Measurements from ENCODE around the gene KRT27.

The KRT27 gene

GRCh38 chr17:40809721-40810421 lies 27.5 kb upstream of the KRT27 start:
- DNase-seq (ENCODE audit: low spot score) = no peak

GRCh38 chr17:40806131-40806530 lies 23.8 kb upstream of the KRT27 start:
- no peak for DNase-seq (ENCODE audit: low spot score)

GRCh38 chr17:40803617-40804082 lies 21.3 kb upstream of the KRT27 start:
- peak; percentile 75 for DNase-seq (ENCODE audit: low spot score)

- no peak for DNase-seq (ENCODE audit: low spot score)
Observed at GRCh38 chr17:40801157-40801556, 18.8 kb upstream of the KRT27 start.

GRCh38 chr17:40800381-40800780 lies 18.0 kb upstream of the KRT27 start:
- DNase-seq (ENCODE audit: low spot score) = no peak

- no peak for DNase-seq (ENCODE audit: low spot score)
Observed at GRCh38 chr17:40799859-40800258, 17.5 kb upstream of the KRT27 start, which contains the start of gene KRT28. TSS of gene KRT28 (minus strand) at chr17:40799959. CDS start at chr17:40799893, 66 bp downstream.

- no peak for DNase-seq (ENCODE audit: low spot score)
Observed at GRCh38 chr17:40796846-40797245, 14.5 kb upstream of the KRT27 start.

GRCh38 chr17:40795019-40795667 lies 12.8 kb upstream of the KRT27 start:
- no peak for DNase-seq (ENCODE audit: low spot score)

GRCh38 chr17:40794466-40794865 lies 12.1 kb upstream of the KRT27 start:
- no peak for DNase-seq (ENCODE audit: low spot score)

- DNase-seq (ENCODE audit: low spot score) = no peak
Observed at GRCh38 chr17:40793832-40794231, 11.5 kb upstream of the KRT27 start.

- no peak for DNase-seq (ENCODE audit: low spot score)
Observed at GRCh38 chr17:40791787-40792436, 9.6 kb upstream of the KRT27 start.

GRCh38 chr17:40791111-40791510 lies 8.8 kb upstream of the KRT27 start:
- no peak for DNase-seq (ENCODE audit: low spot score)

GRCh38 chr17:40779181-40779909 lies 3.0 kb downstream of the KRT27 start:
- no peak for DNase-seq (ENCODE audit: low spot score)

GRCh38 chr17:40778461-40778860 lies 3.9 kb downstream of the KRT27 start:
- DNase-seq (ENCODE audit: low spot score) = no peak

- DNase-seq (ENCODE audit: low spot score) = no peak
Observed at GRCh38 chr17:40777971-40778370, 4.4 kb downstream of the KRT27 start.

GRCh38 chr17:40777459-40777858 lies 4.9 kb downstream of the KRT27 start:
- DNase-seq (ENCODE audit: low spot score) = no peak

GRCh38 chr17:40775945-40776344 lies 6.4 kb downstream of the KRT27 start:
- no peak for DNase-seq (ENCODE audit: low spot score)

GRCh38 chr17:40772101-40772500 lies 10.2 kb downstream of the KRT27 start, which contains the start of gene KRT26:
TSS of gene KRT26 (minus strand) at chr17:40772201. CDS start at chr17:40772113, 88 bp downstream.
- DNase-seq (ENCODE audit: low spot score) = no peak

- no peak for DNase-seq (ENCODE audit: low spot score)
Observed at GRCh38 chr17:40765657-40766056, 16.7 kb downstream of the KRT27 start.

GRCh38 chr17:40763752-40764151 lies 18.6 kb downstream of the KRT27 start:
- DNase-seq (ENCODE audit: low spot score) = no peak

- no peak for DNase-seq (ENCODE audit: low spot score)
Observed at GRCh38 chr17:40760105-40761016, 22.0 kb downstream of the KRT27 start.

Data from CD4-positive, alpha-beta T cell treated with Interleukin-2 at 100 ng/mL for 4 hours (primary cell).